Measurements from ENCODE around the gene MAPK1IP1L.

Gene MAPK1IP1L

GRCh38 chr14:55026793-55027561 is 24.5 kb upstream of the MAPK1IP1L start, which contains the start of the genes SOCS4 and WDHD1 (continued):
- TF ChIP-seq ZBTB11 (tag by site-specific recombination; conservative IDR thresholded peaks at IDR 0.05; ENCODE audit: low read depth): peak; percentile 89
- no peak for TF ChIP-seq MYNN (tag by site-specific recombination; IDR thresholded peaks at IDR 0.05; ENCODE audit: borderline replicate concordance)
- no peak for TF ChIP-seq ZNF639 (tag by site-specific recombination; IDR thresholded peaks at IDR 0.05)
- TF ChIP-seq ZBTB1 (tag by site-specific recombination; IDR thresholded peaks at IDR 0.05): no peak
- TF ChIP-seq ZNF654 (tag by site-specific recombination; IDR thresholded peaks at IDR 0.05; ENCODE audit: low read depth): no peak
- 0 out of 2 replicates have a peak, but pooled peaks have one; percentile 25 for TF ChIP-seq KLF9 (tag by site-specific recombination; IDR thresholded peaks at IDR 0.05; ENCODE audit: low read depth)
- no peak for TF ChIP-seq ZNF362 (tag by site-specific recombination; IDR thresholded peaks at IDR 0.05)
- TF ChIP-seq ZNF791 (tag by site-specific recombination; IDR thresholded peaks at IDR 0.05): no peak
- TF ChIP-seq CTCF (tag by site-specific recombination; IDR thresholded peaks at IDR 0.05): peak; percentile 85
- peak; percentile 93 for TF ChIP-seq GLIS2 (tag by site-specific recombination; IDR thresholded peaks at IDR 0.05)
- no peak for TF ChIP-seq TCF7L2 (IDR thresholded peaks at IDR 0.05; ENCODE audit: borderline replicate concordance, low read depth, low read length)
- peak; percentile 84 for TF ChIP-seq ZXDB (tag by site-specific recombination; IDR thresholded peaks at IDR 0.05)
- TF ChIP-seq HOXA7 (CRISPR knock-in tag; IDR thresholded peaks at IDR 0.05; ENCODE audit: borderline replicate concordance): no peak
- no peak for TF ChIP-seq PRDM1 (tag by site-specific recombination; IDR thresholded peaks at IDR 0.05)
- no peak for TF ChIP-seq ZNF837 (tag by site-specific recombination; IDR thresholded peaks at IDR 0.05)
- TF ChIP-seq ZEB2 (tag by site-specific recombination; IDR thresholded peaks at IDR 0.05): peak; percentile 99
- 0 out of 2 replicates have a peak, but pooled peaks have one; percentile 27 for TF ChIP-seq ZNF596 (tag by site-specific recombination; IDR thresholded peaks at IDR 0.05)
- TF ChIP-seq ZNF510 (tag by site-specific recombination; IDR thresholded peaks at IDR 0.05; ENCODE audit: insufficient replicate concordance): no peak
- no peak for TF ChIP-seq ZNF266 (tag by site-specific recombination; IDR thresholded peaks at IDR 0.05; ENCODE audit: low read depth)
- TF ChIP-seq KLF8 (tag by site-specific recombination; IDR thresholded peaks at IDR 0.05): peak; percentile 70; the same call in 1 of the 2 replicates
- peak; percentile 73; the same call in 1 of the 2 replicates for TF ChIP-seq ZSCAN5A (tag by site-specific recombination; IDR thresholded peaks at IDR 0.05)
- peak; percentile 82 for TF ChIP-seq ZBTB8A (tag by site-specific recombination; IDR thresholded peaks at IDR 0.05)
- peak; percentile 48; the same call in 1 of the 2 replicates for TF ChIP-seq ZNF561 (tag by site-specific recombination; IDR thresholded peaks at IDR 0.05; ENCODE audit: borderline replicate concordance)
- TF ChIP-seq ZNF426 (tag by site-specific recombination; IDR thresholded peaks at IDR 0.05): no peak
- 0 out of 2 replicates have a peak, but pooled peaks have one; percentile 43 for TF ChIP-seq ZNF391 (tag by site-specific recombination; IDR thresholded peaks at IDR 0.05; ENCODE audit: borderline replicate concordance, low read depth)
- TF ChIP-seq ZSCAN16 (tag by site-specific recombination; IDR thresholded peaks at IDR 0.05): no peak
- TF ChIP-seq ZNF501 (tag by site-specific recombination; IDR thresholded peaks at IDR 0.05): peak; percentile 83; the same call in 1 of the 2 replicates
- no peak for TF ChIP-seq ZNF174 (tag by site-specific recombination; IDR thresholded peaks at IDR 0.05)
- TF ChIP-seq ZNF785 (tag by site-specific recombination; IDR thresholded peaks at IDR 0.05): no peak
